GM19043 (cell line): ENCODE data around the gene PIP4K2A.
"Not testable (repeated sequence)": the region's sequence is repeated elsewhere in the genome, so short reads cannot be mapped to it uniquely, and the experiment has no call there.

Experiments
- ATAC-seq: cut with Tn5 transposase; IDR thresholded peaks from one replicate; pipeline ENCODE4 v1.9.1; 2021; ENCODE audit warnings: low read depth; ENCODE audit not compliant: unreplicated experiment

PIP4K2A gene

DNA sequence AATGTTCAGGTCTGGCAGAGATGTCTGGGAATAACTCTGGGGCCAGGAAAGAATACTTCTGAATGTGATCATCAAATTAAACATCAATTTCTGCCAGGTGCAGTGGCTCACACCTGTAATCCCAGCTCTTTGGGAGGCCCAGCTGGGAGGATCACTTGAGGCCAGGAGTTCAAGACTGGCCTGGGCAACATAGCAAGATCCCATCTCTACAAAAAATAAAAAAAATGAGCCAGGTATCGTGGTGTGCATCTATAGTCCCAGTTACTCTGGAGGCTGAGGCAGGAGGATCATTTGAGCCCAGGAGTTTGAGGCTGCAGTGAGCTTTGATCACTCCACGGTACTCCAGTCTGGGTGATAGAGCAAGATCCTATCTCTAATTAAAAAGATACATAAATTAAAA is 214.4 kb downstream of the PIP4K2A start:
- ATAC-seq = not testable (repeated sequence)

DNA sequence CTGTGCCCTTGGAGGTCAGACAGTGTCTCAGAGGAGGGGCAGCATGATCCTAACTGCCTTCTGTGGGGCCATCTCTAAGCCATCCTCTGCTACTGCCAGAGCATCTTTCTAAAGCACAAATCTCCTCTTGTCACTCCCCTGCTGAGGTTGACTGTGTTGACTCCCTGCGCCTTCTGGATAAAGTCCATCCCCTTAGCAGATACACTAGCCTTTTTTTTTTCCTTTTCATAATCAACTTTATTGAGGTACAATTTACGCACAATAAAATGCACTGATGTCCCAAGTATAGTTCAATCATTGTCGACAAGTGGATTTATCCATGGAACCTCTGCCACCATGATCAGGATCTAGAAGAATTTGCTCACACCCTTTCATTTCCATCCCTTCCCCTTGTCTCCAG is 219.0 kb downstream of the PIP4K2A start:
- no peak for ATAC-seq

DNA sequence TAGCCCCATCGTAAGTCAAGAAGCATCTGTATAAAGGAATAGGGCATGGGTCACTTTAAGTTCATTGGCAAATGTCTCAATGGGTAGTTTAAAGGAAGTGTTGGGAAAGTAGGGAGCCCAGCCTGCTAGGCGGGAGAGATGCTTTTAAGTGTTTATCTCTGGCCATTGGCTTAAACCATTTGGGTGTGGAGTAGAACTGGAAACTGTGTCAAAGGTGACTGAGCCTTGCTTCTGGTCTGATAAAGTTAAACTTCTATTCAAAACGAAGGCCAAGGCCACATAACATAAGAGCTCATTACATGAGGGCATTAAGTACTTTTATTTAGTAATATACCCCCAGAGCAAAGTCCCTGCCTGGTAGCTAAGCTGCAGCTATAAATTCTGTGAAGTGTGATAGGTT is 220.4 kb downstream of the PIP4K2A start:
- no peak for ATAC-seq

DNA sequence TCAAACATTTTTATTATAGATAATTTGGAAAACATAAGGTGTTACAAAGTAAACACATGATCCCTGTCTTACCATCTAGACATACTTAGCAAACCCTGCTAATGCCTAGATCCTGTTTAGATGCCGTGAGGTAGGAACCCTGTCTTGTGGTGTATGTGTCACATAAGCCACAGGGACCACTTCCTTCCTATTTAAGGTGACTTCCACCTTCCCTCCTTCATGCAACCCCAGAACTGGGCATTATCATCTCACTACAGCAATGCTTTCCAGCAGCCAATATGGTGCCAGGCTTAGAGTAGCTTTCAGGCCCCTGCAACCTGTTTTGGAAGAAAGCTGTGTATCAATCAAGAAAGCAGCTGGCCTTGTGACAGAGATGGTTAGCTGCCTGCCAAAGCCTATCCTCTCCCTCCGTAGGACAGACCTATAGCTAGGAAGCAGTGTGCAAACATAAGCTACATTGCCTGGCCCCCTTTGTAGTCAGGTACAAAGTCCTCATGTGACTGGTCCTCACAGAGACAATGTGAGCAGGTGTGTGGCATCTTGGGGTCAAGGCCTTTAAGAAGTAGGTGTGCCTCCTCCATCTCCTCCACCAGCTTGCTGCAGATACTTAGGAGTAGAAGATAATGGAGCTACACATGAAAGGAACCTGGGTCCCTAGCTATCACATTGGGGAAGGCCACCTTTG is 222.3 kb downstream of the PIP4K2A start:
- no peak for ATAC-seq

DNA sequence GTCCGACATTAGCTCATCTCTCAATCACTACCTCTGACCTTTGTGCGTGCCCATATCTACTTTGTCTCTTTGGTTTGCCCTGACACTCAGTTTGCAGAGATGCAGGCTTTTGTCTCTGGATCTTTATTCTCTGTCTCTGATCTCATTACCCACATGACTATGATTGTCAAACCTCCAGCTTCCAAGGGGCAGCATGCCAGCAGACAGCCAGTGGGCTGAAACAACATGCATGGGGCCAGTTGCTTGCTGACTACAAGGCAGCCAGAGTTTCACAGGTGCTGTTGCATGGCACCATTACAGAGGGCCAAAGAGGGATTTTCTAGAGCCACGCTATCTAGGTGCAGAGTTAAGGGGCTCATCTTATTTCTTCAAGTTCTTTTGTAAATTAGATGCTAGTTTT is 222.9 kb downstream of the PIP4K2A start:
- no peak for ATAC-seq

DNA sequence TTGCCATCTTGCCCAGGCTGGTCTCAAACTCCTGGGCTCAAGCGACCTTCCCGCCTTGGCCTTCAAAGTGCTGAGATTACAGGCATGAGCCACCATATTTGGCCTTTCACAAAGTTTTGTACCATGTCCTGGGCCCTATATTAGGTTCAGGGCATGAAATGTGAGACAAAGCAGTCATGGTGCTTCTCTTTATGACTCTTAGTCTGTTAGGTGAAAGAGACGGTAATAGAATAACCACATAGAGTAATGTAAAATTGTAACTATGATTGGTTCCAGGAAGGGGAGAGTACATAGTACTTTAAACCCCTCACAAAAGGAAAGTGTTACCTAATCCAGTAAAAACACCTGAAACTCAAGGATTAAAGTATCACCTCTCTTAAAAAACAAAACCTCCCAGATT is 224.4 kb downstream of the PIP4K2A start:
- no peak for ATAC-seq

DNA sequence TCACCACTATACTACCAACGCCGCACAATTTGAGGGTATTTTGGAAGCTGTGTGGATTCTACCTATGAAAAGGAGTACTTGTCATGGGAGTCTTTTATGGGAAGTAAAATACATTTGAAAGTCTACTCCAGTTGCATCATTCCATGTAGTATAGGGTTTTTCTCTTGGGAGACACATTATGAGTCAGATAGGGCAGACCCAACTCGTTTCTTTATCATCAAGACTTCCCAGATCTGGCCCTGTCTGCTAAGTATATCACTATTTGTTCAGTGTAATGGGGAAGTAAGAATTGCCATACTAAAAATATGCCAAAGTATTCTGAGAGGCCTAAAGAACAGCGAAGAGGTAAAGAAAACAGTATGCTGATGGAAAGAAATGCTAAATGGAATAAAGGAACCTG is 224.9 kb downstream of the PIP4K2A start:
- ATAC-seq = no peak

DNA sequence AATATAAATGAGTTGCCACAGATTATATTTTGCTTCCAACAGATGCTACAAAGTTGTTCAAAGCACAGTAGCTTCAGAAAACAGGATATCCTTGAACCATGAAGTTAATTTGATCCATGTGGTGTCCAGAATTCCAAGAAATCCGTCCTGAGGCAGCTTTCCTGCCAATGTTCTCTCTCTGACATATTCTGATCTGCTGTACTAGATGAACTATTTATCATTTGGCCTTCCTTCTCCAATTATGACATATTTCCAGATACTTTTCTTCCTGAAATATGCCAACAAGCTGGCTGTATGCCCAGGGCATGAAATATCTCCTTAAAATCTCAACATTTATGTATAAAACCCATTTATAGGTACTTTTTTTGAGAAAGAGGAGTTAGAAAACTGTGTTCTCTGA is 227.9 kb downstream of the PIP4K2A start:
- no peak for ATAC-seq
